Left cardiac atrium (tissue), 4 donors: ENCODE data around the gene KLHL6. TPM values are rescaled to one million over a fixed set of nuclear protein-coding genes. Genes with fewer than 3 reads are reported as not detected.
"Not testable (repeated sequence)": the region's sequence is repeated elsewhere in the genome, so short reads cannot be mapped to it uniquely, and the experiment has no call there.

ENCODE experiments used
- ATAC-seq, 2 donors: fragments of 200-7000 bp; cut with Tn5 transposase; one replicate each; pipeline ENCODE4 v1.9.1; 2020; ENCODE audit warnings: mild to moderate bottlenecking in 2 of 2, moderate library complexity in 2 of 2
- DNase-seq: peaks from one replicate; pipeline ENCODE4 v3.0.0-alpha.2; 2020
- intact Hi-C, 2 donors: fragments of 100-400 bp; cut with DNase I; formaldehyde crosslinking; loops; one replicate each; pipeline versions ENCODE4 v1.14.1 to v1.15.1; 2022 to 2023
- total RNA-seq, 2 donors: library from RNA; stranded (reverse); fragmentation: NEBNext Ultra II Directional; extraction: Animal tissue kit (Norgen Biotek cat#: 25700); gene quantifications; one replicate each; pipeline ENCODE4 v1.2.1, GENCODE V29; 2021
- donor health status: DM: no; HTN: yes; CAD: no.
- donor health status: DM: no; HTN: yes; CAD: no; lungs with severe emphysema.
- donor health status: DM: yes; HTN: yes; CAD: no.
- donor health status: Dilated cardiomyopathy.

Gene KLHL6
- total RNA-seq, 2 donors from 2014 or later, result 1.7 to 2.1 TPM

- ATAC-seq, result no peak
- DNase-seq, result no peak
- intact Hi-C loops, result no loop called here
These were observed 41.5 kb downstream of the KLHL6 start for GRCh38 chr3:183514021-183514420.

GRCh38 chr3:183513046-183513706 lies 42.3 kb downstream of the KLHL6 start:
- ATAC-seq (peak in 1 of 2 donors; percentile 38), DNase-seq (no peak)
- intact Hi-C loops, result no loop called here

GRCh38 chr3:183511286-183512131 lies 44.0 kb downstream of the KLHL6 start:
- ATAC-seq, DNase-seq, intact Hi-C loops: not testable (repeated sequence)

GRCh38 chr3:183508821-183509220 lies 46.7 kb downstream of the KLHL6 start:
- no peak for DNase-seq
- no peak for ATAC-seq
- intact Hi-C loops, result loop anchor here in 1 of 2 donors (10.0 kb wide), 1 partner anchor 126 kb away; the partner anchor contains the start of gene KLHL24

GRCh38 chr3:183507551-183507950 lies 48.0 kb downstream of the KLHL6 start:
- DNase-seq (no peak), ATAC-seq (no peak)
- intact Hi-C loops, result loop anchor here in 1 of 2 donors (10.0 kb wide), 1 partner anchor 127 kb away; the partner anchor contains the start of gene KLHL24

GRCh38 chr3:183506674-183507320 lies 48.7 kb downstream of the KLHL6 start:
- DNase-seq (no peak), ATAC-seq (peak in 1 of 2 donors; percentile 44)
- intact Hi-C loops, result loop anchor here in 1 of 2 donors (10.0 kb wide), 1 partner anchor 128 kb away; the partner anchor contains the start of gene KLHL24

- intact Hi-C loops, result loop anchor here (5.0 to 10.0 kb wide), 2 partner anchors 130 to 263 kb away; partner anchors contain the start of gene KLHL24 (in 1 of the 2)
- no peak for ATAC-seq
These were observed 50.9 kb downstream of the KLHL6 start for GRCh38 chr3:183504597-183504996.

GRCh38 chr3:183503746-183504145 lies 51.8 kb downstream of the KLHL6 start:
- intact Hi-C loops, result loop anchor here (1.0 to 10.0 kb wide), 3 partner anchors 131 to 264 kb away; partner anchors contain the start of gene KLHL24 (in 1 of the 2)
- no peak for DNase-seq
- ATAC-seq, result peak in 1 of 2 donors; percentile 65

More at GRCh38 chr3:183504597-183504996, 50.9 kb downstream of the KLHL6 start:
- DNase-seq, result no peak

- DNase-seq (peak; percentile 38), ATAC-seq (peak; percentile 61 to 84)
- intact Hi-C loops, result loop anchor here (1.0 to 10.0 kb wide), 3 partner anchors 132 to 265 kb away; partner anchors contain the start of gene KLHL24 (in 1 of the 2)
These were observed 53.0 kb downstream of the KLHL6 start for GRCh38 chr3:183502237-183503181.

- intact Hi-C loops, result loop anchor here (5.0 to 10.0 kb wide), 2 partner anchors 134 to 266 kb away; partner anchors contain the start of gene KLHL24 (in 1 of the 2)
- DNase-seq, result no peak
- no peak for ATAC-seq
These were observed 54.4 kb downstream of the KLHL6 start for GRCh38 chr3:183500981-183501704.

GRCh38 chr3:183500319-183500718 lies 55.2 kb downstream of the KLHL6 start:
- intact Hi-C loops, result loop anchor here (5.0 to 10.0 kb wide), 2 partner anchors 134 to 267 kb away; partner anchors contain the start of gene KLHL24 (in 1 of the 2)
- DNase-seq (no peak), ATAC-seq (no peak)

- intact Hi-C loops, result no loop called here
These were observed 56.9 kb downstream of the KLHL6 start for GRCh38 chr3:183498634-183499033.

GRCh38 chr3:183497313-183497712 lies 58.2 kb downstream of the KLHL6 start:
- intact Hi-C loops, result no loop called here
- ATAC-seq (no peak), DNase-seq (no peak)

More at GRCh38 chr3:183498634-183499033, 56.9 kb downstream of the KLHL6 start:
- DNase-seq (no peak), ATAC-seq (no peak)

GRCh38 chr3:183496311-183496710 lies 59.2 kb downstream of the KLHL6 start:
- intact Hi-C loops, result no loop called here
- ATAC-seq (no peak), DNase-seq (no peak)

GRCh38 chr3:183494341-183494740 lies 61.2 kb downstream of the KLHL6 start:
- intact Hi-C loops, result no loop called here
- no peak for ATAC-seq
- DNase-seq, result no peak

GRCh38 chr3:183493296-183494045 lies 62.0 kb downstream of the KLHL6 start:
- ATAC-seq, result no peak
- intact Hi-C loops, result no loop called here
- no peak for DNase-seq

GRCh38 chr3:183492849-183493179 lies 62.7 kb downstream of the KLHL6 start:
- intact Hi-C loops, result no loop called here
- DNase-seq, result no peak
- no peak for ATAC-seq
